ENCODE results near the gene FBXO9. TPM values are rescaled to one million over a fixed set of nuclear protein-coding genes. Genes with fewer than 3 reads are reported as not detected.

FBXO9 gene
- total RNA-seq, 1 experiment from 2014 or later: 71.0 TPM

DNA sequence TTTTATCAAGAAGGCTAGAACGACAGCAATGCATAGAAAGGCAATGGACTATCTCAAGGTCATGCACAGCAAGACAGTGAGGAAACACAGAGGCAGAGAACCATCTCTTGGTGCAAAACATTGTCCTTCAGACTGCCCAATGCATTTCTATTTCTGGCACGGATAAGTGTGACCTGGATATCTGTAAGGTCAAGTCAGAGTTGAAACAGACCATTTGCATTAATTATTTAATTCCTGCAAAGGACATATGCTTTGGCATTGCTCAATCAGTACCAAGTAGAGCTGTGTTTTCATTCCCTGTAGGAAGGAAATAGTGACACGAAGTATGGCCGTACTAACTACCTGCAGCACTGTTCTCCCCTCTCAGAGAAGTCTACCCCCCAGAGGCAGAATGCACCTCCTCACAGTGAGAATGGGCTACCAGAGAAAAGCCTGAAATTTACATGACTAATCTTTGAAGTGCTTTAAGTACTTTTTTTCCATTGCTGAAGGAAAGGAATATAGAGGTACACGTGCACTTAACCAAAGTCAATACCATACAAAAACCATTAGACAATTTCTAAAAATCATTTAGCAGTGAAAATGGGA lies 38.0 kb upstream of the FBXO9 start:
- DNase-seq (ENCODE audit: low read depth, low spot score): no peak
- no peak for TF ChIP-seq EZH2phosphoT487 (IDR thresholded peaks at IDR 0.05; ENCODE audit: borderline replicate concordance)
- no peak for TF ChIP-seq CBX3 (IDR thresholded peaks at IDR 0.05; ENCODE audit: low read depth)
- TF ChIP-seq FOSL1 (IDR thresholded peaks at IDR 0.05; ENCODE audit: low read depth): no peak
- TF ChIP-seq, protein P1, sequence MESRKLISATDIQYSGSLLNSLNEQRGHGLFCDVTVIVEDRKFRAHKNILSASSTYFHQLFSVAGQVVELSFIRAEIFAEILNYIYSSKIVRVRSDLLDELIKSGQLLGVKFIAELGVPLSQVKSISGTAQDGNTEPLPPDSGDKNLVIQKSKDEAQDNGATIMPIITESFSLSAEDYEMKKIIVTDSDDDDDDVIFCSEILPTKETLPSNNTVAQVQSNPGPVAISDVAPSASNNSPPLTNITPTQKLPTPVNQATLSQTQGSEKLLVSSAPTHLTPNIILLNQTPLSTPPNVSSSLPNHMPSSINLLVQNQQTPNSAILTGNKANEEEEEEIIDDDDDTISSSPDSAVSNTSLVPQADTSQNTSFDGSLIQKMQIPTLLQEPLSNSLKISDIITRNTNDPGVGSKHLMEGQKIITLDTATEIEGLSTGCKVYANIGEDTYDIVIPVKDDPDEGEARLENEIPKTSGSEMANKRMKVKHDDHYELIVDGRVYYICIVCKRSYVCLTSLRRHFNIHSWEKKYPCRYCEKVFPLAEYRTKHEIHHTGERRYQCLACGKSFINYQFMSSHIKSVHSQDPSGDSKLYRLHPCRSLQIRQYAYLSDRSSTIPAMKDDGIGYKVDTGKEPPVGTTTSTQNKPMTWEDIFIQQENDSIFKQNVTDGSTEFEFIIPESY (IDR thresholded peaks at IDR 0.05; ENCODE audit: extremely low read depth, insufficient replicate concordance, low read length): no peak
- TF ChIP-seq JUND (IDR thresholded peaks at IDR 0.05): no peak
- TF ChIP-seq YY1 (IDR thresholded peaks at IDR 0.05; ENCODE audit: extremely low read depth, insufficient replicate concordance, low read depth, low read length): no peak
- TF ChIP-seq ZNF274 (IDR thresholded peaks at IDR 0.05; ENCODE audit: low read depth, low read length): no peak
- TF ChIP-seq SP1 (IDR thresholded peaks at IDR 0.05; ENCODE audit: low read depth): no peak
- TF ChIP-seq, protein P2, sequence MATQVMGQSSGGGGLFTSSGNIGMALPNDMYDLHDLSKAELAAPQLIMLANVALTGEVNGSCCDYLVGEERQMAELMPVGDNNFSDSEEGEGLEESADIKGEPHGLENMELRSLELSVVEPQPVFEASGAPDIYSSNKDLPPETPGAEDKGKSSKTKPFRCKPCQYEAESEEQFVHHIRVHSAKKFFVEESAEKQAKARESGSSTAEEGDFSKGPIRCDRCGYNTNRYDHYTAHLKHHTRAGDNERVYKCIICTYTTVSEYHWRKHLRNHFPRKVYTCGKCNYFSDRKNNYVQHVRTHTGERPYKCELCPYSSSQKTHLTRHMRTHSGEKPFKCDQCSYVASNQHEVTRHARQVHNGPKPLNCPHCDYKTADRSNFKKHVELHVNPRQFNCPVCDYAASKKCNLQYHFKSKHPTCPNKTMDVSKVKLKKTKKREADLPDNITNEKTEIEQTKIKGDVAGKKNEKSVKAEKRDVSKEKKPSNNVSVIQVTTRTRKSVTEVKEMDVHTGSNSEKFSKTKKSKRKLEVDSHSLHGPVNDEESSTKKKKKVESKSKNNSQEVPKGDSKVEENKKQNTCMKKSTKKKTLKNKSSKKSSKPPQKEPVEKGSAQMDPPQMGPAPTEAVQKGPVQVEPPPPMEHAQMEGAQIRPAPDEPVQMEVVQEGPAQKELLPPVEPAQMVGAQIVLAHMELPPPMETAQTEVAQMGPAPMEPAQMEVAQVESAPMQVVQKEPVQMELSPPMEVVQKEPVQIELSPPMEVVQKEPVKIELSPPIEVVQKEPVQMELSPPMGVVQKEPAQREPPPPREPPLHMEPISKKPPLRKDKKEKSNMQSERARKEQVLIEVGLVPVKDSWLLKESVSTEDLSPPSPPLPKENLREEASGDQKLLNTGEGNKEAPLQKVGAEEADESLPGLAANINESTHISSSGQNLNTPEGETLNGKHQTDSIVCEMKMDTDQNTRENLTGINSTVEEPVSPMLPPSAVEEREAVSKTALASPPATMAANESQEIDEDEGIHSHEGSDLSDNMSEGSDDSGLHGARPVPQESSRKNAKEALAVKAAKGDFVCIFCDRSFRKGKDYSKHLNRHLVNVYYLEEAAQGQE (IDR thresholded peaks at IDR 0.05; ENCODE audit: low read depth): no peak
- no peak for TF ChIP-seq EGR1 (IDR thresholded peaks at IDR 0.05; ENCODE audit: low read depth)
- TF ChIP-seq SIN3A (IDR thresholded peaks at IDR 0.05; ENCODE audit: low read depth): no peak
- ChIA-PET RAD21 (ENCODE audit: low non-redundant PET in 1 of 2, low total read pairs in 2 of 2, uncharacterized antibody in 2 of 2, unreplicated experiment in 2 of 2) (no interaction called here), POLR2A (no interaction called here), CTCF (no interaction called here)
- no peaks in the 10 kb centered on the region for H3K36me3 ChIP-seq (ENCODE audit: control insufficient read depth in 1 of 2, insufficient read depth in 2 of 2, low read length in 2 of 2)
- H3K27me3 ChIP-seq (ENCODE audit: insufficient read depth, low read length): no peaks in the 10 kb centered on the region
- no peak overlapping the region for H2AFZ ChIP-seq (ENCODE audit: low read depth, low read length, poor library complexity, severe bottlenecking)
- intact Hi-C loops (cut with micrococcal nuclease): no loop called here
- H3K9ac ChIP-seq (ENCODE audit: low read length): no peak overlapping the region
- H3K79me2 ChIP-seq (ENCODE audit: insufficient read depth, low read length): no peaks in the 10 kb centered on the region
- H3K4me2 ChIP-seq (ENCODE audit: low read length): no peak overlapping the region
- no TSS peak for BruUV-seq (replicated peaks)
- H3K9me2 ChIP-seq (ENCODE audit: insufficient read depth): no peaks in the 10 kb centered on the region
- no peak overlapping the region for H3K4me3 ChIP-seq (replicated peaks in 1 of 2; ENCODE audit: low read depth in 1 of 2, low read length in 2 of 2)
- no peak overlapping the region for H3K27ac ChIP-seq (ENCODE audit: low read depth, low read length)
- H3K4me1 ChIP-seq (ENCODE audit: control insufficient read depth in 1 of 2, insufficient read depth in 2 of 2, low read length in 2 of 2): no peaks in the 10 kb centered on the region
- ATAC-seq: no peak
- no peaks in the 10 kb centered on the region for H4K20me1 ChIP-seq (ENCODE audit: insufficient read depth)
- H3K9me3 ChIP-seq (ENCODE audit: control insufficient read depth in 1 of 2, insufficient read depth in 1 of 2, low read depth in 1 of 2, low read length in 2 of 2): no peaks in the 10 kb centered on the region

Data from HCT116 (cell line).